Peyer's patch (tissue), 4 donors: Measurements from ENCODE around the gene HLA-DQB2. TPM values are rescaled to one million over a fixed set of nuclear protein-coding genes. Genes with fewer than 3 reads are reported as not detected.
"Not testable (repeated sequence)": the region's sequence is repeated elsewhere in the genome, so short reads cannot be mapped to it uniquely, and the experiment has no call there.

Source experiments
- DNase-seq, 3 donors: peaks; one replicate each; pipeline ENCODE4 v3.0.0-alpha.2; 2017 to 2019
- H3K27ac ChIP-seq, 4 donors: fragments of 200-600 bp; sonication (generic); one replicate each; pipeline ENCODE4 v1.5.1; 2016 to 2019
- H3K27me3 ChIP-seq, 2 donors: fragments of 200-600 bp; sonication (generic); one replicate each; pipeline ENCODE4 v1.5.1; 2019
- H3K36me3 ChIP-seq, 3 donors: fragments of 200-600 bp; sonication (generic); one replicate each; pipeline ENCODE4 v1.5.1; 2016 to 2019
- H3K4me1 ChIP-seq, 4 donors: fragments of 200-600 bp; sonication (generic); one replicate each; pipeline ENCODE4 v1.5.1; 2016 to 2019
- H3K4me3 ChIP-seq, 4 donors: fragments of 200-600 bp; sonication (generic); 1 replicate in 3 of 4; 2 replicates in 1 of 4; pipeline ENCODE4 v1.5.1; 2016 to 2019; ENCODE audit warnings: mild to moderate bottlenecking in 1 of 4
- H3K9me3 ChIP-seq, 4 donors: fragments of 200-600 bp; sonication (generic); one replicate each; pipeline ENCODE4 v1.5.1; 2016 to 2019; ENCODE audit warnings: mild to moderate bottlenecking in 1 of 4
- POLR2A ChIP-seq, 2 donors: fragments of 450-650 bp; IDR thresholded peaks; one replicate each; pipeline ENCODE4 v1.5.1; 2017; ENCODE audit warnings: antibody characterized with exemption in 2 of 2, mild to moderate bottlenecking in 2 of 2, moderate library complexity in 2 of 2
- total RNA-seq, 4 donors: library from RNA; depleted of rRNA; stranded (reverse); fragments of >200 nt; gene quantifications; one replicate each; pipeline ENCODE4 v1.1.0, GENCODE V29; 2016
- TF ChIP-seq, protein P1 (sequence below), 6 experiments: fragments of 450-650 bp in 4 of 6; fragments of 200-600 bp in 2 of 6; sonication (generic) in 1 of 6; IDR thresholded peaks; one replicate each; pipeline ENCODE4 v1.5.1; 2017 to 2019; ENCODE audit warnings: antibody characterized with exemption in 6 of 6, mild to moderate bottlenecking in 3 of 6, moderate library complexity in 1 of 6

Gene HLA-DQB2
- total RNA-seq = not detected

DNA sequence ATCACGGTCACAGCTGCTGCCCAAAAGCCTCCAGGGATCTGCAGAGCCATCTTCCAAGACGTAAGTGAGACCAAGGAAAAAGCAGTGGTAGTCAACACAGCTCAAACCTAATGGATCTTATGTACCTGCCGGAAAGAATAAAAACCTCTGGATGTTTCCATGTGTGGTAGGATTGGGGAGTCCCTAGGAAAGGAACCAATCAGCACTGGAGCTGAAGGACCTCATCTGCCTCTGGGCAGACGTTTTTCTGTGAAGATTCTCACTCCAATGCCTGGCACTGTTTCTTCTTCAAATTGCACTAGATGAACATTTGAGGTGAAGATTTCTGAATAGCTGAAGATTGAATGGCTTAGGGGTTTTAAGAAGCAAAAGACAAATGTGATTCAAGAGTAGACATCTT, at the start of gene HLA-DQB2:
Gene HLA-DQB2, minus strand, starts transcription at position 112 of the 400 bp plus-strand sequence. Its CDS starts 62 bp downstream, at position 50.
- no peaks in the 10 kb centered on the region for H3K36me3 ChIP-seq
- no peak within 1 kb of the TSS for H3K27ac ChIP-seq
- H3K27me3 ChIP-seq = no peaks in the 10 kb centered on the region
- no peaks in the 10 kb centered on the region for H3K9me3 ChIP-seq
- no peak for DNase-seq
- H3K4me1 ChIP-seq = no peaks in the 10 kb centered on the region
- no peak within 1 kb of the TSS for H3K4me3 ChIP-seq
- TF ChIP-seq, protein P1, sequence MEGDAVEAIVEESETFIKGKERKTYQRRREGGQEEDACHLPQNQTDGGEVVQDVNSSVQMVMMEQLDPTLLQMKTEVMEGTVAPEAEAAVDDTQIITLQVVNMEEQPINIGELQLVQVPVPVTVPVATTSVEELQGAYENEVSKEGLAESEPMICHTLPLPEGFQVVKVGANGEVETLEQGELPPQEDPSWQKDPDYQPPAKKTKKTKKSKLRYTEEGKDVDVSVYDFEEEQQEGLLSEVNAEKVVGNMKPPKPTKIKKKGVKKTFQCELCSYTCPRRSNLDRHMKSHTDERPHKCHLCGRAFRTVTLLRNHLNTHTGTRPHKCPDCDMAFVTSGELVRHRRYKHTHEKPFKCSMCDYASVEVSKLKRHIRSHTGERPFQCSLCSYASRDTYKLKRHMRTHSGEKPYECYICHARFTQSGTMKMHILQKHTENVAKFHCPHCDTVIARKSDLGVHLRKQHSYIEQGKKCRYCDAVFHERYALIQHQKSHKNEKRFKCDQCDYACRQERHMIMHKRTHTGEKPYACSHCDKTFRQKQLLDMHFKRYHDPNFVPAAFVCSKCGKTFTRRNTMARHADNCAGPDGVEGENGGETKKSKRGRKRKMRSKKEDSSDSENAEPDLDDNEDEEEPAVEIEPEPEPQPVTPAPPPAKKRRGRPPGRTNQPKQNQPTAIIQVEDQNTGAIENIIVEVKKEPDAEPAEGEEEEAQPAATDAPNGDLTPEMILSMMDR (IDR thresholded peaks at IDR 0.05) = no peak
- TF ChIP-seq POLR2A (IDR thresholded peaks at IDR 0.05) = no peak

DNA sequence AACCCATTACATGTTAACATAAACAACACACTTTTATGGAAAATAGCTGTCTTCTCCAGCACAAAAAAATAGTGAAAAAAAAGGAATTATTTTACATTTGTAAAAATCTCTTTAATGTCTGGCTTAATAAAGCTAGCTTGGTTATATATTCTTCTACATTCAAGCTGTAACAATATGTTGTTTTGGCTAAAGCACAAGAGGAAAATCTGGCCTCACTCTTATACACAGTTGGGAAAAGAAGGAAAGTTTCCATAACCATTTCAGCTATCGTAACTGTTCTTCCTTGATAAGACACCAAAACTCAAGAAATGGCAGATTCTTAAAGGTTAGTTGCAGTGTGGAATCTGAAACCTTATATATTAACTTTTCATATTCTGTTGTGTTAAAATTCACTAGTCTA, 45.8 kb upstream of the HLA-DQB2 start:
- Histone ChIP-seq H3K36me3 (no peaks in the 10 kb centered on the region), H3K4me1 (no peaks in the 10 kb centered on the region), H3K27ac (no peak overlapping the region), H3K4me3 (no peak overlapping the region), H3K27me3 (no peaks in the 10 kb centered on the region), H3K9me3 (no peaks in the 10 kb centered on the region)
- TF ChIP-seq, protein P1 (IDR thresholded peaks at IDR 0.05) = no peak
- no peak for TF ChIP-seq POLR2A (IDR thresholded peaks at IDR 0.05)
- DNase-seq = no peak

DNA sequence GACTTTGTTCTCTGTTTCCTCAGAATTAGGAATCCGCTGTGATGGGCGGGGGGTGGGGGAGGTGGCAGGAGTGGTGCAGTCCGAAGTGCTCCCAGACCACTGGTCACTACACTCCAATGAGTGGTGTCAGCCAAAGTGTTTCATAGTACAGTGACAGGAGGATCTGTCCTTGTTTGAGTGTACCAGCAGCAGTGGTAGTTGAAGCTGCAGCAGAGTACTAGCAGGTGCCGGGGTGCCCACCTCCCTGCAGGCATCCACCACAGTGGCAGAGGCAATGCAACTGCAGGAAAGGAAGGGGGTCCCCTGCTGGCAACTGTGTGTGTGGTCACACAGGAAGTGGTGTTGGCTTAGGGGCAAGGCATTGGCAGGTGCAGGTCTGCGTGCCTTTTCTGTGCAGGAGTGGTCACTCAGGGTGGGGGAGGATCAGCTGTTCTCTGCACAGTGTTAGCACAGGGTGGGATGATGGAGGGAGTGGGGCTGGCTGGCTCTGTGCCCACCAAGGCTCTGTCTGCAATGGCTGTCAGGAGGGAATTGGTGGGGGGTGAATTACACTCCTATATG, 43.8 kb upstream of the HLA-DQB2 start:
- DNase-seq = no peak
- no peaks in the 10 kb centered on the region for H3K36me3 ChIP-seq
- H3K27me3 ChIP-seq = no peaks in the 10 kb centered on the region
- no peak overlapping the region for H3K4me3 ChIP-seq
- no peak overlapping the region for H3K27ac ChIP-seq
- no peaks in the 10 kb centered on the region for H3K9me3 ChIP-seq
- TF ChIP-seq, protein P1 (IDR thresholded peaks at IDR 0.05) = no peak
- no peak for TF ChIP-seq POLR2A (IDR thresholded peaks at IDR 0.05)
- no peaks in the 10 kb centered on the region for H3K4me1 ChIP-seq

DNA sequence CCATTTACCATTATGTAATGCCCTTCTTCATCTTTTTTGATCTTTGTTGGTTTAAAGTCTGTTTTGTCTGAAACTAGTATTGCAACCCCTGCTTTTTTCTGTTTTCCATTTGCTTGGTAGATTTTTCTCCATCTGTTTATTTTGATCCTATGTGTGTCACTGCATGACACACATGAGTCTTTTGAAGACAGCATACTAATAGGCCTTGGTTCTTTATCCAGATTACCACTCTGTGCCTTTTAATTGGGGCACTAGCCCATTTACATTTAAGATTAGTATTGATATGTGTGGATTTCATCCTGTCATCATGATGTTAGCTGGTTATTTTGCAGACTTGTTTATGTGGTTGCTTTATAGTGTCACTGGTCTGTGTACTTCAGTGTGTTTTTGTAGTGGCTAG, 42.1 kb upstream of the HLA-DQB2 start:
- not testable (repeated sequence) for H3K4me3 ChIP-seq, H3K4me1 ChIP-seq, H3K27me3 ChIP-seq, DNase-seq, H3K36me3 ChIP-seq, H3K9me3 ChIP-seq, H3K27ac ChIP-seq

DNA sequence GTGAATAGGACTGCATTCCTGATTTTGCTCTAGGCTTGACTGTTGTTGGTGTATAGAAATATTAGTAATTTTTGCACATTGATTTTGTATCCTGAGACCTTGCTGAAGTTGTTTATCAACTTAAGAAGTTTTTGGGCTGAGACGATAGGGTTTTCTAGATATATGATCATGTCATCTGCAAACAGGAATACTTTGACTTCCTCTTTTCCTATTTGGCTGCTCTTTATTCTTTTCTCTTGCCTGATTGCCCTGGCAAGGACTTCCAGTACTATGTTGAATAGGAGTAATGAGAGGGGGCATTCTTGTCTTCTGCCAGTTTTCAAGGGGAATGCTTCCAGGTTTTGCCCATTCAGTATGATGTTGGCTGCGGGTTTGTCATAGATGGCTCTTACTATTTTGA, 40.1 kb upstream of the HLA-DQB2 start:
- no peaks in the 10 kb centered on the region for H3K27me3 ChIP-seq
- no peaks in the 10 kb centered on the region for H3K36me3 ChIP-seq
- H3K27ac ChIP-seq = no peak overlapping the region
- no peaks in the 10 kb centered on the region for H3K4me1 ChIP-seq
- H3K9me3 ChIP-seq = no peaks in the 10 kb centered on the region
- no peak for DNase-seq
- TF ChIP-seq, protein P1 (IDR thresholded peaks at IDR 0.05) = no peak
- TF ChIP-seq POLR2A (IDR thresholded peaks at IDR 0.05) = no peak
- no peak overlapping the region for H3K4me3 ChIP-seq

DNA sequence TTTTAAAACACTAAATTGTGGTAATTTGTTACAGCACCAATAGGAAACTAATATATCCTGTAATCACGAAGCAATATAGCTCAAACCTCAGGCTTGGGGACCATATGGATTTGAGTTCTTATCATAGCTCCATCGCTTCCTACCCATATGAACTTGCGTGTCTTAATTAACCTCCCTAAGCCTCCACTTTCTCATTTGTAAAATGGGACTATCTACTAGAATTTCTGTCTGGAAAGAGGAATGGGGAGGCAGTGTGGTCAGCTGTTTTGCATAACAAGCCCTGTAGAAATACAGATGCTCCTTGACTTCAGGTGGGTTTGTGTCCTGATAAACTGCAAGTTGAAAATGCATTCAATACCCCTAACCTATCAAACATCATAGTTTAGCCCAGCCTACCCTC, 36.4 kb upstream of the HLA-DQB2 start:
- Histone ChIP-seq H3K27ac (no peak overlapping the region), H3K4me1 (no peaks in the 10 kb centered on the region), H3K4me3 (no peak overlapping the region), H3K27me3 (no peaks in the 10 kb centered on the region), H3K36me3 (no peaks in the 10 kb centered on the region), H3K9me3 (no peaks in the 10 kb centered on the region)
- TF ChIP-seq POLR2A (IDR thresholded peaks at IDR 0.05) = no peak
- TF ChIP-seq, protein P1 (IDR thresholded peaks at IDR 0.05) = no peak
- no peak for DNase-seq
